Activated naive CD8-positive, alpha-beta T cell treated with anti-CD3 and anti-CD28 coated beads, Interleukin-2, amount 50 U/mL, for 16 hours (primary cell): ENCODE results near the gene PXDC1.
"Not testable (repeated sequence)": the region's sequence is repeated elsewhere in the genome, so short reads cannot be mapped to it uniquely, and the experiment has no call there.

ENCODE experiments used
- DNase-seq: peaks from one replicate; pipeline ENCODE4 v3.0.0-alpha.2; 2020; ENCODE audit warnings: low read depth, low spot score

PXDC1 gene

GRCh38 chr6:3732345-3733141 is 19.0 kb downstream of the PXDC1 start:
- peak; percentile 24 for DNase-seq

- no peak for DNase-seq
Measured at GRCh38 chr6:3731700-3732099, 19.8 kb downstream of the PXDC1 start.

GRCh38 chr6:3729603-3730344 is 21.7 kb downstream of the PXDC1 start:
- DNase-seq = no peak

GRCh38 chr6:3727593-3728108 is 23.9 kb downstream of the PXDC1 start:
- no peak for DNase-seq

GRCh38 chr6:3727036-3727435 is 24.5 kb downstream of the PXDC1 start:
- no peak for DNase-seq

GRCh38 chr6:3726421-3726820 is 25.1 kb downstream of the PXDC1 start:
- no peak for DNase-seq

- DNase-seq = no peak
Measured at GRCh38 chr6:3725145-3726047, 26.1 kb downstream of the PXDC1 start.

GRCh38 chr6:3724451-3725144 is 26.9 kb downstream of the PXDC1 start:
- no peak for DNase-seq

GRCh38 chr6:3723966-3724365 is 27.5 kb downstream of the PXDC1 start:
- no peak for DNase-seq

- no peak for DNase-seq
Measured at GRCh38 chr6:3723251-3723650, 28.3 kb downstream of the PXDC1 start.

GRCh38 chr6:3722785-3723184 is 28.7 kb downstream of the PXDC1 start:
- DNase-seq = no peak

- DNase-seq = no peak
Measured at GRCh38 chr6:3721810-3722621, 29.5 kb downstream of the PXDC1 start.

- DNase-seq = not testable (repeated sequence)
Measured at GRCh38 chr6:3720770-3721169, 30.7 kb downstream of the PXDC1 start.

- DNase-seq = no peak
Measured at GRCh38 chr6:3719462-3720308, 31.8 kb downstream of the PXDC1 start.

- no peak for DNase-seq
Measured at GRCh38 chr6:3718407-3718806, 33.1 kb downstream of the PXDC1 start.

- no peak for DNase-seq
Measured at GRCh38 chr6:3715285-3715684, 36.2 kb downstream of the PXDC1 start.

GRCh38 chr6:3714768-3715167 is 36.7 kb downstream of the PXDC1 start:
- DNase-seq = no peak

- no peak for DNase-seq
Measured at GRCh38 chr6:3714111-3714510, 37.4 kb downstream of the PXDC1 start.
